Mammary epithelial cell (primary cell): ENCODE results near the gene ZNF821.

Experiments used
- EZH2 ChIP-seq: IDR thresholded peaks from 2 replicates; pipeline ENCODE4 v1.6.1; 2012; ENCODE audit warnings: low read length, inconsistent platforms, borderline replicate concordance
- TF ChIP-seq, protein P1 (sequence below), 2 donors: IDR thresholded peaks in 1 of 2; conservative IDR thresholded peaks in 1 of 2; 2 replicates each; pipeline ENCODE4 v1.5.1; 2011 to 2012; ENCODE audit warnings: inconsistent platforms in 2 of 2, low read length in 2 of 2, mild to moderate bottlenecking in 2 of 2, control low read depth in 1 of 2, low read depth in 1 of 2; ENCODE audit not compliant: insufficient read depth in 1 of 2; ENCODE audit errors: extremely low read depth in 1 of 2

DNA sequence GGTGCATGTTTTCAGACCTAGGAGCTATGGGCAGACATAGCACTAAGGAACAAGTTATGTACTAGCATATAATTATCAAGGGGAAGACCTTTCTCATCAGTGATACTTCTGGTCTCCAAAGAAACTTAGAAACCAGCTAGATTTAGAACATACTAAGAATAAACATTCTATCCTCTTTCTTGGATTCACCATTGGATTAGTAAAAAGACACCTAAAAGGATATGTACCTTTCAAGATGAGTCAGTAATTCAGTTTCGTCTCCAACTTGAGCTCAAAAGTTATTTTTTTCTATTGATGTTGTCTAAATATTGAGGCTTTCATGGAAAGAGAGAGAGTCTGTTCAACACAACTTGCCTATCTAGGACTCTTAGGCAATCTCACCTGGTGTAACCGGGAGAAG lies 13.2 kb downstream of the ZNF821 start:
- TF ChIP-seq, protein P1, sequence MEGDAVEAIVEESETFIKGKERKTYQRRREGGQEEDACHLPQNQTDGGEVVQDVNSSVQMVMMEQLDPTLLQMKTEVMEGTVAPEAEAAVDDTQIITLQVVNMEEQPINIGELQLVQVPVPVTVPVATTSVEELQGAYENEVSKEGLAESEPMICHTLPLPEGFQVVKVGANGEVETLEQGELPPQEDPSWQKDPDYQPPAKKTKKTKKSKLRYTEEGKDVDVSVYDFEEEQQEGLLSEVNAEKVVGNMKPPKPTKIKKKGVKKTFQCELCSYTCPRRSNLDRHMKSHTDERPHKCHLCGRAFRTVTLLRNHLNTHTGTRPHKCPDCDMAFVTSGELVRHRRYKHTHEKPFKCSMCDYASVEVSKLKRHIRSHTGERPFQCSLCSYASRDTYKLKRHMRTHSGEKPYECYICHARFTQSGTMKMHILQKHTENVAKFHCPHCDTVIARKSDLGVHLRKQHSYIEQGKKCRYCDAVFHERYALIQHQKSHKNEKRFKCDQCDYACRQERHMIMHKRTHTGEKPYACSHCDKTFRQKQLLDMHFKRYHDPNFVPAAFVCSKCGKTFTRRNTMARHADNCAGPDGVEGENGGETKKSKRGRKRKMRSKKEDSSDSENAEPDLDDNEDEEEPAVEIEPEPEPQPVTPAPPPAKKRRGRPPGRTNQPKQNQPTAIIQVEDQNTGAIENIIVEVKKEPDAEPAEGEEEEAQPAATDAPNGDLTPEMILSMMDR (conservative IDR thresholded peaks at IDR 0.05 in 1 of 2, IDR thresholded peaks at IDR 0.05 in 1 of 2; ENCODE audit: extremely low read depth in 1 of 2, insufficient read depth in 1 of 2, low read depth in 1 of 2, low read length in 2 of 2): no peak
- no peak for TF ChIP-seq EZH2
